ENCODE results near the gene RAB44. TPM values are rescaled to one million over a fixed set of nuclear protein-coding genes. Genes with fewer than 3 reads are reported as not detected.
A peak's percentile ranks its signal among the peaks of the same experiment; 100 is the strongest.

The RAB44 gene
- total RNA-seq, 1 experiment from 2014 or later, result 0.09 TPM

- POLR2A ChIA-PET, result interaction anchor here (1.4 to 12.9 kb wide), 6 partner anchors 11 to 38 kb away, joined by 4 to 495 read pairs (median 9); partner anchors contain the start of gene CDKN1A
- H3K27me3 Mint-ChIP-seq (ENCODE audit: insufficient read depth, unreplicated experiment), result no peaks in the 10 kb centered on the region
- CTCF ChIA-PET, result interaction anchor here (1.7 to 1.8 kb wide), 3 partner anchors 8 to 18 kb away, joined by 6 to 9 read pairs (median 7); no protein-coding TSS in a partner anchor
- no peak for DNase-seq (ENCODE audit: unreplicated experiment)
- no TSS peak for BruUV-seq (replicated peaks)
- H3K27ac Mint-ChIP-seq (ENCODE audit: low read depth, unreplicated experiment), result no peak overlapping the region
- no peak overlapping the region for H3K4me3 Mint-ChIP-seq (ENCODE audit: unreplicated experiment)
- peaks cover 41% of the 10 kb centered on the region for H3K4me1 Mint-ChIP-seq (ENCODE audit: insufficient read depth, unreplicated experiment)
- H3K36me3 Mint-ChIP-seq (ENCODE audit: insufficient read depth, unreplicated experiment), result no peaks in the 10 kb centered on the region
- no peaks in the 10 kb centered on the region for H3K9me3 Mint-ChIP-seq (ENCODE audit: unreplicated experiment)
- intact Hi-C loops (cut with micrococcal nuclease), result no loop called here
- no peak for TF ChIP-seq CTCF (IDR thresholded peaks at IDR 0.05; ENCODE audit: unreplicated experiment)
Observed at GRCh38 chr6:36662380-36662779, 35.2 kb upstream of the RAB44 start.

- BruUV-seq (replicated peaks), result no TSS peak
- peak; percentile 88 for DNase-seq (ENCODE audit: unreplicated experiment)
- Mint-ChIP-seq H3K4me3 (ENCODE audit: unreplicated experiment) (no peak overlapping the region), H3K9me3 (ENCODE audit: unreplicated experiment) (no peaks in the 10 kb centered on the region), H3K27ac (ENCODE audit: low read depth, unreplicated experiment) (no peak overlapping the region), H3K27me3 (ENCODE audit: insufficient read depth, unreplicated experiment) (no peaks in the 10 kb centered on the region), H3K4me1 (ENCODE audit: insufficient read depth, unreplicated experiment) (peaks cover 41% of the 10 kb centered on the region), H3K36me3 (ENCODE audit: insufficient read depth, unreplicated experiment) (no peaks in the 10 kb centered on the region)
- no peak for TF ChIP-seq CTCF (IDR thresholded peaks at IDR 0.05; ENCODE audit: unreplicated experiment)
- ChIA-PET CTCF (interaction anchor here (0.6 to 1.8 kb wide), 5 partner anchors 9 to 97 kb away, joined by 4 to 9 read pairs (median 6); no protein-coding TSS in a partner anchor), POLR2A (interaction anchor here (0.8 to 12.9 kb wide), 7 partner anchors 10 to 39 kb away, joined by 3 to 495 read pairs (median 8); partner anchors contain the start of gene CDKN1A)
- intact Hi-C loops (cut with micrococcal nuclease), result no loop called here
Observed at GRCh38 chr6:36662827-36663256, 34.8 kb upstream of the RAB44 start.

GRCh38 chr6:36663504-36664446 is 33.9 kb upstream of the RAB44 start:
- Mint-ChIP-seq H3K4me1 (ENCODE audit: insufficient read depth, unreplicated experiment) (peaks cover 36% of the 10 kb centered on the region), H3K4me3 (ENCODE audit: unreplicated experiment) (no peak overlapping the region), H3K9me3 (ENCODE audit: unreplicated experiment) (no peaks in the 10 kb centered on the region), H3K36me3 (ENCODE audit: insufficient read depth, unreplicated experiment) (no peaks in the 10 kb centered on the region), H3K27ac (ENCODE audit: low read depth, unreplicated experiment) (no peak overlapping the region), H3K27me3 (ENCODE audit: insufficient read depth, unreplicated experiment) (no peaks in the 10 kb centered on the region)
- intact Hi-C loops (cut with micrococcal nuclease), result no loop called here
- DNase-seq (ENCODE audit: unreplicated experiment), result no peak
- ChIA-PET CTCF (interaction anchor here (0.6 to 1.8 kb wide), 7 partner anchors 10 to 96 kb away, joined by 3 to 9 read pairs (median 4); no protein-coding TSS in a partner anchor), POLR2A (interaction anchor here (0.6 to 12.9 kb wide), 8 partner anchors 9 to 329 kb away, joined by 3 to 495 read pairs (median 8); partner anchors contain the start of gene CDKN1A)
- no peak for TF ChIP-seq CTCF (IDR thresholded peaks at IDR 0.05; ENCODE audit: unreplicated experiment)
- no TSS peak for BruUV-seq (replicated peaks)

- TF ChIP-seq CTCF (IDR thresholded peaks at IDR 0.05; ENCODE audit: unreplicated experiment), result no peak
- Mint-ChIP-seq H3K27ac (ENCODE audit: low read depth, unreplicated experiment) (peak overlapping the region; percentile 39), H3K4me3 (ENCODE audit: unreplicated experiment) (no peak overlapping the region), H3K4me1 (ENCODE audit: insufficient read depth, unreplicated experiment) (peaks cover 31% of the 10 kb centered on the region), H3K36me3 (ENCODE audit: insufficient read depth, unreplicated experiment) (no peaks in the 10 kb centered on the region), H3K9me3 (ENCODE audit: unreplicated experiment) (no peaks in the 10 kb centered on the region), H3K27me3 (ENCODE audit: insufficient read depth, unreplicated experiment) (no peaks in the 10 kb centered on the region)
- intact Hi-C loops (cut with micrococcal nuclease), result no loop called here
- CTCF ChIA-PET, result interaction anchor here (0.9 to 3.5 kb wide), 3 partner anchors 14 to 50 kb away, joined by 3 to 37 read pairs (median 4); partner anchors contain the start of gene CDKN1A
- DNase-seq (ENCODE audit: unreplicated experiment), result no peak
- POLR2A ChIA-PET, result interaction anchor here (0.7 to 12.9 kb wide), 5 partner anchors 17 to 505 kb away, joined by 3 to 495 read pairs (median 5); partner anchors contain the start of genes CDKN1A and PIM1
- BruUV-seq (replicated peaks), result no TSS peak
Observed at GRCh38 chr6:36665180-36665579, 32.4 kb upstream of the RAB44 start.

Measured in MCF 10A (cell line).